D721Med (cell line): ENCODE measurements around the gene MCOLN2.
"Not testable (repeated sequence)": the region's sequence is repeated elsewhere in the genome, so short reads cannot be mapped to it uniquely, and the experiment has no call there.

Experiments
- DNase-seq: peaks from one replicate; pipeline ENCODE4 v3.0.0; 2011; ENCODE audit warnings: low spot score; ENCODE audit not compliant: insufficient read length
- FAIRE-seq: peaks from 2 replicates; lab custom pipeline; 2011; peaks lifted over from hg19 to GRCh38; lab: Jason Lieb, UNC
- CTCF ChIP-seq: IDR thresholded peaks from 2 replicates; pipeline ENCODE4 v1.5.1; 2012; ENCODE audit warnings: mild to moderate bottlenecking, control low read depth; ENCODE audit not compliant: insufficient read depth; ENCODE audit errors: missing control alignments

Gene MCOLN2

GRCh38 chr1:85027242-85027983 is 30.5 kb upstream of the MCOLN2 start:
- no peak for TF ChIP-seq CTCF
- FAIRE-seq, result no peak
- no peak for DNase-seq

GRCh38 chr1:85025940-85026339 is 29.0 kb upstream of the MCOLN2 start:
- TF ChIP-seq CTCF, result no peak
- peak; percentile 88 for FAIRE-seq
- no peak for DNase-seq

- DNase-seq, result no peak
- FAIRE-seq, result no peak
- no peak for TF ChIP-seq CTCF
Measured at GRCh38 chr1:85024736-85025135, 27.8 kb upstream of the MCOLN2 start.

DNA sequence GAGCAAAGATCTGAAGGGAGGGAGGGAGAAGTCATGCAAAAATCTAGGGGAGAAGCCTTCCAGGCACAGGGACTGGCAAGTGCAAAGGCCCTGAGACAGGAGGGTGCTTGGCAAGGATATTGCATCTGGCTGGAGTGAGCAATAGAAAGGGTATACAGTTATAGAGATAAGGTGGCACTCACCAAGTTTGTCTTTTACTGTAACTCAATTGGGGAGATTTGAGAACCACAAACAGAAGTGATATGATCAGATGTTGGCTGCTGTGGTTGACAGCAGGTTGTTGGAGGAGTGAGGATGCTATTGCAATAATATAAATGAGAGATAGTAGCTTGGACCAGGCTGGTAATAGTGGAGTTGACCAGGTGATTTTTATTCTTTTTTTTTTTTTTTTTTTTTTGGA is 25.8 kb upstream of the MCOLN2 start:
- no peak for TF ChIP-seq CTCF
- FAIRE-seq, result no peak

DNA sequence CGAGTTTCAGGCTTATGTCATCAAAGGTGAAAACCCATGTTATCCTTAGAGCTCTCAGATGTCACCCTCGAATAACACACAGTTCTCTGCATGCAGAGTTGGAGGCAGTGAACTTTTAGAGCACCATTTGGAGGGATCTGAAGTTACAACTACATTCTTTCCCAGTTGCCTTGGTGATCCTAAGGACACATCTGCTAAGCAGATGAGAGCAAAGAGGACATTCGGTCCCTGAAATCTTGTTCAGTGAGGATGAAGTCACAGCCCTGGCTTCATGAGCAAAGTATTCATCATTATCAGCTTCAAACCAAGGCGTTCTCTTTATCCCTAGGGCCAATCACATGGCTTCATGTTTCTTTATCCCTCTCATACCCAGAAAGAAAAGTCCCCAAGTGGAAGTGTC is 23.1 kb upstream of the MCOLN2 start:
- no peak for DNase-seq
- no peak for FAIRE-seq

More for the DNA sequence above, 25.8 kb upstream of the MCOLN2 start:
- DNase-seq, result no peak

GRCh38 chr1:85015826-85016225 is 18.9 kb upstream of the MCOLN2 start:
- no peak for FAIRE-seq
- DNase-seq, result no peak

More for the DNA sequence above, 23.1 kb upstream of the MCOLN2 start:
- TF ChIP-seq CTCF, result no peak

GRCh38 chr1:85005641-85006040 is 8.7 kb upstream of the MCOLN2 start:
- not testable (repeated sequence) for FAIRE-seq, DNase-seq

More at GRCh38 chr1:85015826-85016225, 18.9 kb upstream of the MCOLN2 start:
- no peak for TF ChIP-seq CTCF
